Measurements from ENCODE around the gene MDM4. TPM values are rescaled to one million over a fixed set of nuclear protein-coding genes. Genes with fewer than 3 reads are reported as not detected.

The MDM4 gene
- total and polyA plus RNA-seq, 8 donors, result 13.5 to 53.0 (median 35.9) TPM

DNA sequence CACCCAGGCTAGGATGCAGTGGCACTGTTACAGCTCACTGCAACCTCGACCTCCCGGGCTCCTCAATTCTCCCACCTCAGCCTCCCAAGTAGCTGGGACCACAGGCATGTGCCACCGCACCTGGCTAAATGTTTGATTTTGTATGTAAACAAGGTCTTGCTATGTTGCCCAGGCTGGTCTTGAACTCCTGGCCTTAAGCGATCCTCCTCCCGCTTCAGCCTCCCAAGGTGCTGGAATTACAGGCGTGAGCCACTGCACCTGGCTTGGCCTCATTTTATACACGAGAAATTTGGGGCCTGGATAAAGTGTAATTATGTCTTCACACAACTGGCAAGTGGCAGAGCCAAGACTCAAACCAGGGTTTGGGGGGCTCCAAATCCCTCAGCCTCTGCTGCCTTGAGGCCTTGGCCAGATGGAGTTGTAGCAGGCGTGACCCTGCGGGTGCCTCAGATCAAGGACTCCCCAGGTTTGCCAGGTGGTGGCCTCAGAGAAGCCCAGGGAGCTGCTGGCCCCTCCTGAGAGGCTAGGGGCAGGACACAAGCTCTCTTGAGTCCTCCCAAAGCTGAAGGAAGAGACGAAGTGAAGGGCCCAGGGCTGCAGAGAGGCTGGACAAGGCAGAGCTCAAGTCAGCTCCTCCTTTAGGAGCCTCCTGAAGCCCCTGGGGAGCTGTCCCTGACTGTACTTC is 61.7 kb downstream of the MDM4 start:
- no peak for FAIRE-seq
- DNase-seq, result no peak
- TF ChIP-seq, protein P1, sequence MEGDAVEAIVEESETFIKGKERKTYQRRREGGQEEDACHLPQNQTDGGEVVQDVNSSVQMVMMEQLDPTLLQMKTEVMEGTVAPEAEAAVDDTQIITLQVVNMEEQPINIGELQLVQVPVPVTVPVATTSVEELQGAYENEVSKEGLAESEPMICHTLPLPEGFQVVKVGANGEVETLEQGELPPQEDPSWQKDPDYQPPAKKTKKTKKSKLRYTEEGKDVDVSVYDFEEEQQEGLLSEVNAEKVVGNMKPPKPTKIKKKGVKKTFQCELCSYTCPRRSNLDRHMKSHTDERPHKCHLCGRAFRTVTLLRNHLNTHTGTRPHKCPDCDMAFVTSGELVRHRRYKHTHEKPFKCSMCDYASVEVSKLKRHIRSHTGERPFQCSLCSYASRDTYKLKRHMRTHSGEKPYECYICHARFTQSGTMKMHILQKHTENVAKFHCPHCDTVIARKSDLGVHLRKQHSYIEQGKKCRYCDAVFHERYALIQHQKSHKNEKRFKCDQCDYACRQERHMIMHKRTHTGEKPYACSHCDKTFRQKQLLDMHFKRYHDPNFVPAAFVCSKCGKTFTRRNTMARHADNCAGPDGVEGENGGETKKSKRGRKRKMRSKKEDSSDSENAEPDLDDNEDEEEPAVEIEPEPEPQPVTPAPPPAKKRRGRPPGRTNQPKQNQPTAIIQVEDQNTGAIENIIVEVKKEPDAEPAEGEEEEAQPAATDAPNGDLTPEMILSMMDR (IDR thresholded peaks at IDR 0.05), result no peak
- Histone ChIP-seq H3K4me1 (no peaks in the 10 kb centered on the region), H3K27ac (peak overlapping the region in 1 of 4 donors; percentile 35), H3K4me3 (no peak overlapping the region), H3K27me3 (no peaks in the 10 kb centered on the region), H3K9me3 (no peaks in the 10 kb centered on the region), H3K36me3 (no peaks in the 10 kb centered on the region)
- WGBS, 2 donors, result 83 to 88% methylated on average over 10 of the region's 10 CpGs
- ATAC-seq, result no peak
- intact Hi-C loops (cut with DNase I), result no loop called here

DNA sequence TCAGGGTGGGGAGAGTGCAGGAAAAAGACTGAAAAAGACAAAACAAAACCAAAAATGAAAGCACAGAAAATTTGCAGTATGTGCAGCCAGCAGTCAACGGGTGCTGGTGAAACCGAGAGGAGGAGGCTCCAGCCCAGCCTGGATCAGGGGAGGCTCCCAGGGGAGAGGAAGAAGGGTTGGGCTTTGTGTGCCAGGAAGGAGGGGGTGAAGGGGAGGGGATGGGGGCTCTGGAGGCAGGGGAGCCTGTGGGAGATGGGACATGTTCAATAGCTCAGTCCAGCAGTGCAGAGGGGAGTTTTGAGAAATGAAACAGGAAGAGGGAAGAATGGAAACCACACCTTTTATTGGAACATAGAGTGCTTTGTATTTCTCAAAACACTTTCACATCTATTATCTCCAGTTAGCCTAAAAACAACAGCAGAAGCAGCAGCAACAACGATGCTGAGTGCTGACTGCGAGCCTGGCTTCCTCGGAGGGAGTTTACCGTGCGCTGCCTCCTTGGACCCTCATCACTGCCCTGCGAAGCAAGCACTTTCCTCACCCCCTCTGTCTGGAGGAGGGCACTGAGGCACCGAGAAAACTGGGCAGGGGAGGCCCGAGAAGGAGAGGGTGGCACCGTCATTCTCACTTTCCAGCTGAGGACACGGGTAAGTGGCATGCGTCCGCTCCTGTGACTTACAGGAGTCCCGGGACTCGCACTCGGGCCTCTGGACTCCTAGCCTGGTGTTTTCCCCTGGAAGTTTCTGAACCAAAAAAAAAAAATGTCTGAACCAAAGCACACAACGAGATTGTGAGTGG is 62.9 kb downstream of the MDM4 start:
- intact Hi-C loops (cut with DNase I), result no loop called here
- TF ChIP-seq, protein P1 (IDR thresholded peaks at IDR 0.05), result no peak
- H3K9me3 ChIP-seq, result no peaks in the 10 kb centered on the region
- DNase-seq, result no peak
- H3K36me3 ChIP-seq, result no peaks in the 10 kb centered on the region
- peak in 3 of 4 donors; percentile 65 to 80 (median 72) for ATAC-seq
- H3K27ac ChIP-seq, result peak overlapping the region in 2 of 4 donors; percentile 30 to 35
- WGBS, 2 donors, result 65 to 71% methylated on average over 18 of the region's 18 CpGs
- FAIRE-seq, result no peak
- no peaks in the 10 kb centered on the region for H3K4me1 ChIP-seq
- H3K27me3 ChIP-seq, result no peaks in the 10 kb centered on the region
- peak overlapping the region in 1 of 4 donors; percentile 8 for H3K4me3 ChIP-seq

DNA sequence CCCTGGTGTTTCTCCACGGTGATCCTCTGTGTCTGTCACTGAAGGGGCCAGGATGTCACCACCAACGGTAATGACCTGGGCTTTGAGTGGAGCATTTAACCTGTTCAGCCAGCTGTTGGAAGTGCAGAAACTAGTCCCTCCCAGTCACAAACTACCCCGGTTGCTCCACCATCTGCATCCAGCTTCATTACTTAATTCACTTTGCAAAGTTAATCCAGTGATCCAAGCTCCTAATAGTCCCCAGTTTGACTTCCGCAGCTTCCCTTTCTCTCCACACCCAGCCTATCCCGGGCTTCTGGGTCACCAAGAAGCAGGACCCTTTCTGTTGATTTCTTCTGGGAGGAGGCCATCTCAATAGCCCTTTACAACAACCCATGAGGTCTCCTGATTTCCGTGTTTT is 63.5 kb downstream of the MDM4 start:
- FAIRE-seq, result no peak
- intact Hi-C loops (cut with DNase I), result no loop called here
- ATAC-seq, result no peak
- no peaks in the 10 kb centered on the region for H3K4me1 ChIP-seq
- no peak overlapping the region for H3K4me3 ChIP-seq
- 81 to 88% methylated on average over 6 of the region's 6 CpGs for WGBS, 2 donors
- H3K9me3 ChIP-seq, result no peaks in the 10 kb centered on the region
- no peak overlapping the region for H3K27ac ChIP-seq
- no peaks in the 10 kb centered on the region for H3K27me3 ChIP-seq
- H3K36me3 ChIP-seq, result no peaks in the 10 kb centered on the region
- TF ChIP-seq, protein P1 (IDR thresholded peaks at IDR 0.05), result no peak
- DNase-seq, result no peak

DNA sequence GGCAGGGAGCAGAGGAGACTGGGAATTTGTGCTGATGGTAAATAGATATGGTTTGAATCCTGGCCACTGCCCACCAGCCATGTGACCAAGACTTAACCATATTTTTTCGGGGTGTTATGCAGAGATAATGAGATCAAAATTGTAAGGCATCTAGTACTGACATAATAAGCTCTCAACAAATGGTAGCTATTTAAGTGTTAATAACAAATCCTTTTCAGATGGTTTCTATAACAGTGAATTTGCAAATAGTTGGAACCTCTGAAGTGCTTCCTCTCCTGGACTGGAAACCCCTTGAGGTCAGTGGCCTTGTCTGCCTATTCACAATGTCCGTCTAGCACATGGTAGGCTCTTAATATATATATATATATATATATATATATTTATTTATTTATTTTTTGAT is 64.7 kb downstream of the MDM4 start:
- FAIRE-seq, result no peak
- Histone ChIP-seq H3K4me3 (no peak overlapping the region), H3K4me1 (no peaks in the 10 kb centered on the region), H3K36me3 (no peaks in the 10 kb centered on the region), H3K9me3 (no peaks in the 10 kb centered on the region), H3K27me3 (no peaks in the 10 kb centered on the region), H3K27ac (no peak overlapping the region)
- intact Hi-C loops (cut with DNase I), result no loop called here
- TF ChIP-seq, protein P1 (IDR thresholded peaks at IDR 0.05), result no peak
- WGBS, 2 donors, result 73 to 93% methylated on average over 2 of the region's 2 CpGs
- ATAC-seq, result no peak
- no peak for DNase-seq

DNA sequence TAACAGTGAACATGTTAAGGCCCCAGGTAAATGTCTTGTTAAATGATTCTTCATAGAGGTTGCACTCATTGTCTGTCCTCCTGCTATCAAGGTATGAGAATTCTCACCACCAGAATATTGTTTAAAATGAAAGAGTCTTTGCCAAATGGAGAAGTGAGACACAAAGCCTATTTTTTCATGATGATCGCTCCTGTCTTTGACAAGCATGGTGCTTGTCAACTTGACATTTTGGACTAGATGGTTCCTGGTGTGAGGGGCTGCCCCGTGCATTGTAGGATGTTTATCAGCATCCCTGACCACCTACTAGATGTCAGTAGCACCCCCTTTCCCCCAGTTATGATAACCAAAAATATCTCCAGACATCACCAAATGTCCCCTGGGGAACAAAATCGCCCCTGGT is 65.6 kb downstream of the MDM4 start:
- TF ChIP-seq, protein P1 (IDR thresholded peaks at IDR 0.05), result no peak
- DNase-seq (no peak), FAIRE-seq (no peak), ATAC-seq (no peak)
- Histone ChIP-seq H3K9me3 (no peaks in the 10 kb centered on the region), H3K36me3 (no peaks in the 10 kb centered on the region), H3K4me1 (no peaks in the 10 kb centered on the region), H3K27ac (no peak overlapping the region), H3K4me3 (no peak overlapping the region), H3K27me3 (no peaks in the 10 kb centered on the region)
- 90 to 96% methylated on average over 3 of the region's 3 CpGs for WGBS, 2 donors
- intact Hi-C loops (cut with DNase I), result no loop called here
